Prostate gland (tissue), 2 donors: Measurements from ENCODE around the gene HP.

Experiments used
- CTCF ChIP-seq, 4 experiments: fragments of 200-600 bp in 2 of 4; fragments of 450-650 bp in 2 of 4; sonication (generic) in 2 of 4; IDR thresholded peaks; 1 replicate in 3 of 4; 2 replicates in 1 of 4; pipeline ENCODE4 v1.5.1; 2016 to 2019; ENCODE audit warnings: antibody characterized with exemption in 4 of 4, mild to moderate bottlenecking in 2 of 4, moderate library complexity in 2 of 4
- POLR2A ChIP-seq: fragments of 450-650 bp; IDR thresholded peaks from one replicate; pipeline ENCODE4 v1.6.1; 2016; ENCODE audit warnings: antibody characterized with exemption, mild to moderate bottlenecking
- POLR2AphosphoS5 ChIP-seq: sonication (generic); formaldehyde crosslinking; IDR thresholded peaks from one replicate; pipeline ENCODE4 v1.6.1; 2017; ENCODE audit warnings: antibody characterized with exemption

GRCh38 chr16:72024862-72025382, 29.4 kb upstream of the HP start:
- TF ChIP-seq CTCF (IDR thresholded peaks at IDR 0.05) (no peak), POLR2AphosphoS5 (no peak), POLR2A (no peak)
